ENCODE data around the gene KIF21A.

The KIF21A gene

DNA sequence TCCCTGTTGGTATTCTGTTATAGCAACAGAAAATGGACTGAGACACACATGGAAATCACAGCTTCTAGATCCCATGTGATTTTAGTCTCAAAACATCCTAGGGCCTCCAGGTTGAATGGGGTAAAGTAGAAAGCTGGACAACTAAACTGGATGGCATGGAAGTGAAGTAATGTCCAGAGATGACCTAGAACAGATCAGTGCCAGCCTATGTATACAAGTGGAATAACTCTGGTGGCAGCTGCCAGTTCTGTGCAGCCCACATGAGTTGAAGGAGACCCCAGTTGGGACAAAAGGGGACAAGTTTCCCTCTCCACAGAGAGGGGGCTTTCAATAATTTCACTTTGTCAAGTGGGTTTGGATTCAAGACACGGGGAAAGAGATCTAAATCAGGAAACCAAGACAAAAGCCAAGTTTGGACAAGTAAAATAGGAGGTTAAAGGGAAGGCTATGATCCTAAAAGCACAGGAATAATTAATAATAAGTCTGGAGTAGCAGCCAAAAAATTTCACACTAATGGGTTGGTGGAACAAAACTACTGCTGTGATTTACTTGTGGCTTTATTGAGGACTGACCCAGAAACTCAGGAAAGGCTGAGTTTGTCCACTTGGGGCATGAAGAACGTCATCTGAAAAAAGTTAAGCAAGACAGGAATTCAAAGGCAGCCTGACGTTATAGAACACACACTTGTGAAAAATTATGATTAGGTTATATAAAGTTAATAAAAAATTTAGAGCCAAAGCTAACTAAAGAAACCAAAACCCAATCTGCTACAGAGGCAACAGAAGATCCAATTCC, 11.7 kb downstream of the KIF21A start:
- DNase-seq (ENCODE audit: low spot score): no peak

GRCh38 chr12:39429809-39430208, 13.1 kb downstream of the KIF21A start:
- no peak for DNase-seq (ENCODE audit: low spot score)

DNA sequence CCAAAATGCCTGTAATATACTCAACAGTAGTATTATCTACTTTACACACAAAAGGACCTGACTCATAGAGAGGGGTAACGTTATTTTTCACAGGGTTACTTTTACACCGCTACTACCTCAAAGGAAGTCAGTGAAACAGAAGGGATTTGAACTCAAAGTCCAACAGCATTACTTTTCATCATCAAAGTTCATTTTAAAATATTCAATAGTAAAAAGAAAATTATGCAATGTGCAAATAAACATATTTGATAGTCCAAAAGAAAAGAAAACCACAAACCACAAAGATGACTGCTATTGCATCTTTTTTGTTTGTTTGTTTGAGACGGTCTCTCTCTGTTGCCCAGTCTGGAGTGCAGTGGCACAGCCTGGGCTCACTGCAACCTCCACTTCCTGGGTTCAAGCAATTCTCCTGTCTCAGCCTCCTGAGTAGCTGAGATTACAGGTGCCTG, 15.5 kb downstream of the KIF21A start:
- DNase-seq (ENCODE audit: low spot score): no peak

DNA sequence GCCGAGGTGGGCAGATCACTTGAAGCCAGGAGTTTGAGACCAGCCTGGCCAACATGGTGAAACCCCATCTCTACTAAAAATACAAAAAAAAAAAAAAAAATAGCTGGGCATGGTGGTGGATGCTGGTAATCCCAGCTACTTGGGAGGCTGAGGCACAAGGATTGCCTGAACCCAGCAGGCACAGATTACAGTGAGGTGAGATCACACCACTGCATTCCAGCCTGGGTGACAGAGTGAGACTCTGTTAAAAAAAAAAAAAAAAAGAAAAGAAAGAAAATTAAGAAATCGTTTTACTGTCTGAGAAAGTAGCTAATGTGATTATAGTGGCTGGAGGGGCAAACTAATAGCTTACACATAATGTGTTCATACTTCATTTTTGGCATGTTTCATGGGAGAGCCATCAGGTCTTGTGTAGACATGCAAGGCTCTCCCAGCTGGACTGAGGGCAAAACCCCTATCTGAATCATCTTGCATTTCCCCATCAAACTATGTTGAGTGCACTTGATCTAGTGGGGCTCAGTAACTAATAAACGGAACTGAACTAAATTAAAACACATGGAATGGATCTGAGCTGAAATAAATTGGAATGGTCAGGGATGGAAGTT, 16.2 kb downstream of the KIF21A start:
- DNase-seq (ENCODE audit: low spot score): no peak

DNA sequence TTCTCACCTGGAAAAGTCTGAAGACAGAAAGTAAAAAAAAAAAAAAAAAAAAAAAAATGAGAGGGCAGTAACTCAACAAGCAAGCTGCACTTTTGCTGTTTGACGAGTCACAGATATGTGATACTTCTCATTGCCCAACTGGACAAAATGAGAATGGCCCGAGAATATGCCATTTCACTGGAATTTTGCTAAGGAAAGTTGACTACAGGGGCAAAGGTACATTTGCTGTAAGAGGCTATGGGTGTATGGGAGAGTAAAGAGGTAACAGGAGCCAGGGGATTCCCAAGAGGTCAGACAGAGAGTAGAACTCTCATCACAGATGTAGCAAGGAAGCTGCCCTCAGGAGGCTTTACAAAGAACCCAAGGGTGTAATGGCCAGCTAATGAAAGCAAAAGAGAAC, 22.9 kb downstream of the KIF21A start:
- DNase-seq (ENCODE audit: low spot score): no peak

DNA sequence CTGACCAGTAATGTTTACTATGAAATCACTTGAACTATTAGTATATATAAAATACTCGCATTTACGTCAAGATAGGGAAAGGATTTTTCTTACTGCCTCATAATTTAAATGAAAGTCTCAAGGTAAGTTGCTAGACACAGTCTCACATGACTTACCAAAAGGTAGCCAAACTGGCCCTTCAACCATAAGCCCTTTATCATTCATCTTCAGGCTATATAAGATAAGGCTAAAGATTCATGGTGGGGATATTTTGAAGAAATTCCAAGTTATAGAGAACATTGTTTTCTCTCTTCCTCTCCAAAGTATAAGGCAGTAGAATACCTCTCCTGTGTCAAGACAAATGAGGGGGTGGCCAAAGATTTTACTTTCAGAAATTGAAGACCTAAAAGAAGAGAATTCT, 23.4 kb downstream of the KIF21A start:
- DNase-seq (ENCODE audit: low spot score): no peak

- no peak for DNase-seq (ENCODE audit: low spot score)
Observed at GRCh38 chr12:39417916-39418315, 25.0 kb downstream of the KIF21A start.

DNA sequence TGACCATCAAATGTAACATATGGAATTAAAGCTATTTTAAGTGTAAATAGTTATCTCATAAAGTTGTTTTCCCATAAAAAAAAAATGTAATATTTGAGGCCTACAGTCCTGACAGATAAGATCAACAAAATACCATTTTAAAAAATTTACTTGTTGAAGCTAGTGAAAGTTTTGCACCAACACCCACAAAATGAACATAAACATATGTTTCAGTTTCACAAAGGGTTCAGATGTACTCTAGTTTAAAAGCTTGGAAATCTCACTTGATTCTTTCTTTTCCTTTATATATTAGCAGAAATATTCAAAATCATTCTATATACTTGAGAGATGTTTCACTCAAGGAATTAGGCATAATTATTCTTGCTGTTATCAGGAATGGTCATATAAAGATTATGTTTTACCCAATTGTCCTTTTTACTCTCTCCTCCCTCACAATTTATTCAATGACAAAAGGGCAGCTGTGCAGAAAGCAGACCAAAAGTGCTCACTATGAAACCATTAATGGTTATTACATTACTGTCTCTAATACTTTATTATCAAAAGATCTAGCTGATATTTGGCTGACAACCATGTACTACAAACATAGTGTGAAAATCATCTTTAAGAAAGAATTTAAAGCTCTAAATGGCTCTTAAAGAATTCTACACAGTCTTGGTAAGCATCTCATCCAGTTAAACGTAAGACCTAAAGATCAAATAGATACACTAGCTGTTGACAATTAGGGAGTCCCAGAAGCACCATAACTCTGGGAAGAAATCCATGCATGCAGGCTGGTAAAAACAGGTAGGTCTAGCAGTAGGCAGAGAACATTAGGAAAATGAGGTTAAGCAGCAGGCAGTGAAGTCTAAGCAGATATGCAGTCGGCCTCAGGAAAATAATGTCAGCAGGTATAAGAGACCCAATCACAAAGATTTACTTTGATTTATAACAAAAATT, 28.8 kb downstream of the KIF21A start:
- no peak for DNase-seq (ENCODE audit: low spot score)

DNA sequence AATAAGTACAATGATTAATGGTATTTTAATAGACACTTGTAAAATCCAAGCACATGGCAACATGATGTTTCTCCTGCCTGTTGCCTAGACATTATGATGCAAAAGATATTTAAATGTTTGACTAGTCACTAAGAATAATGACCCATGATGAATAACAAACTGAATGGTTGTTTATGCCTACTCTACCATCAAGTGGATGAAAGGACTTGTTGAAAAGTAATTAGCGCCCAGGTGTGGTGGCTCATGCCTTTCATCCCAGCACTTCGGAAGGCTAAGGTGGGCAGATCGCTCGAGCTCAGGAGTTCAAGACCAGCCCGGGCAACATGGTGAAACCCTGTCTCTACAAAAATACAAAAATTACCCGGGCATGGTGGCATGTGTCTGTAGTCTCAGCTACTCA, 30.7 kb downstream of the KIF21A start:
- no peak for DNase-seq (ENCODE audit: low spot score)

DNA sequence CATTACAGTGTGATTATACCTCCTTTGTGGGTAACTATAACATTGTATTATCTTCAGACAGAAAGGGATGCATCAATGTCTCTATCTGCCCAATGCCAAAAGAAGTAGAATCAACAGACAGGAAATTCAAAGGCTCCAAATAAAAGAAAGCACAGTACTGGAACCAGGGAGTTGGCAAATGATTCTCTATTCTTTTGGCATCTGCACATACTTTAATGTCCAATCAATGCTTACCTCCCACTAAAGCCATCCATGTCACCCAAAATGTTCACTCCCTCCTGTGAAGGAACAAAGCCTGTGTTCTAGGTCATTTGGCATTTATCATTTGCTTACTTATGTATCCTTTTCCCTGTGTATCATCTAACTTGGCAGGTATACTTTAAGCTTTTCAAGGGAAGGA, 36.7 kb downstream of the KIF21A start:
- DNase-seq (ENCODE audit: low spot score): no peak

DNA sequence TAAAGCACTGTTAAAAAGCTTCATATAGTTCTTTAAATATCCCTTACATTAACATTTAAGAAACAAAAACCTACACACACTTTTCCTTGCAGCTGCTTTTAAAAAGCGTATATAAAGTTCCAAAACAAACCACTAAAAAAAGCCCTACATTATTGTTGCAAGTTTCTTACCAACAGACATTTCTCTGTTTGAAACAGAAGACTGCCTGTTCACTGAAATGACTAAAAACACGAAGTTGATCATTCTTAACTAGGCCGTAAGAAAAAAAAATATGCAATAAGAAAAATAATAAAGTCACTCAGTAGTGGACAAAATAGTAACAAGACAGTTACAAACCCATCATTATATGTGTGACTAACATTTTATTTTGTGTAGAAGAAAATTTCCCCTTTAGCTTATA, 37.3 kb downstream of the KIF21A start:
- peak; percentile 24 for DNase-seq (ENCODE audit: low spot score)

- no peak for DNase-seq (ENCODE audit: low spot score)
Observed at GRCh38 chr12:39404000-39404399, 38.9 kb downstream of the KIF21A start.

DNA sequence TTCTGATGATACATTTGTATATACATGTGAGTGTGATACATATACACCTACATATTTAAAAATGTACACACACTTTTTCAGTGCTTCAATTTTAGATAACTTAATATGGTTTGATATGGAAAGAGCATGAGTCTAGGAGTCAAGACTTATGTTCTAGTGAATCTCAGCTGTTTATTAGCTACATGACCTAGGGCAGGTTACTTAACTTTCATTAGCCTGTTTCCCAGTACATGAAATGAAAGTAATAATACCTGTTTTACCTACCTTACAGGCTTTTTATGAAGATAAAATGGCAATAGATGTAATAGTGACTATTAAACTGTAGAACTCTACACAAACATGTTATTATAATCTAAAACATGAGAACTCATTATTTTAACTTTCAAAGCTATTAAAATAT, 39.5 kb downstream of the KIF21A start:
- DNase-seq (ENCODE audit: low spot score): no peak

GRCh38 chr12:39402922-39403321, 40.0 kb downstream of the KIF21A start:
- DNase-seq (ENCODE audit: low spot score): no peak

- DNase-seq (ENCODE audit: low spot score): no peak
Observed at GRCh38 chr12:39401459-39401858, 41.5 kb downstream of the KIF21A start.

- DNase-seq (ENCODE audit: low spot score): no peak
Observed at GRCh38 chr12:39395866-39396265, 47.1 kb downstream of the KIF21A start.

DNA sequence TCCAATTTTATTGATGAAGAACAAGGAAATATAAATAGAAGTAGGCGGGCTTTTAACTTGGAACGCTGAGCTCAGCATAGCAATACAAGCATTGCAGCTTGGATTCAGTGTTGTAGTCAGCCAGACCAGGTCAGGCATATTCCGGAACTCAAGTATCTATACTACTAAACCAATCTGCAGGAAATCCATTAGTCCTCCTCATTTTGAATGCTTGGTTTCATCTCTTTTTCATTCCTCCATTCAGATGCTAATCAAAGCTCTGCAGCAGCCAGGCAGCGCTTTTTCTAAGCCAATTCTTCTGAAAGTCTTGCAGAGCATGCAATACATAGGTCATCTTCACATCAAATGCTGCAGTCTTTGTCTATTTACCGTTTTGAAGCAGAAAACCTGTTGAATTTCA, 49.0 kb downstream of the KIF21A start:
- DNase-seq (ENCODE audit: low spot score): no peak

GRCh38 chr12:39393179-39393578, 49.7 kb downstream of the KIF21A start:
- no peak for DNase-seq (ENCODE audit: low spot score)

DNA sequence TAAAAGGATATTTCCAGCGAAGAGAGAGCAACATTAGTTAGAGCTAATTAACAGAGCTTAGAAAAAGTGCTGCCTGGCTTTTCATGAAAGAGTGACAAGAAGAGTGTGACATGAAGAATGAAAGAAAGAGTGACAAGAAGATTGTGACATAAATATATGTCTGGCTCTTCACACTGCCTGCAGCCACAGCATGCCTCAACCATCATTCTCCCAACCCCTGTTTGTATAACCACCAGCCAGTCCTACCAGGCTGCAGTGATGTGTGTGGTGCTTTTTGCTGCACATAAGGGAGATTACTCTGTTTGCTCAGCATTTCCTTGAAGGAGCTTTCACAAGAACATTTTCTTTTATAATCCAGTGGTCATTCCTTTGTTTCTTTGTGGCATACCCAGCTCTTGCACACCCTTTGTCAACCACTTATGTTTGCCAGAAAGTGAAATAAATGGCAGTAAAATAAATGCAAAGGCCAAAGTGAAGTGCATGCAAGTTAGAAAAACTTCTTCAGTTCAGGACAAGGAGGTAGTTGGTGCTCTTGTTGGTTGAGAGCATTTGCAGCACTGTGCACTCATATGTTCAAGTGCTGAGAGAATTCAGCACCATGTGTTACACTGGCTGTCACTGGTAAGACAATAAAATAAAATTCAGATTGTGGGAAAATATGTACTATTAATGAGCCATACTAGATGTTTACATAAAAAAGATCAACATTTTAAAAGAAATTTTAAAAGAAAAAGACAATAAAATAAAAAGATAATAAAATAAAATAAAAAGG, 50.6 kb downstream of the KIF21A start:
- no peak for DNase-seq (ENCODE audit: low spot score)

DNA sequence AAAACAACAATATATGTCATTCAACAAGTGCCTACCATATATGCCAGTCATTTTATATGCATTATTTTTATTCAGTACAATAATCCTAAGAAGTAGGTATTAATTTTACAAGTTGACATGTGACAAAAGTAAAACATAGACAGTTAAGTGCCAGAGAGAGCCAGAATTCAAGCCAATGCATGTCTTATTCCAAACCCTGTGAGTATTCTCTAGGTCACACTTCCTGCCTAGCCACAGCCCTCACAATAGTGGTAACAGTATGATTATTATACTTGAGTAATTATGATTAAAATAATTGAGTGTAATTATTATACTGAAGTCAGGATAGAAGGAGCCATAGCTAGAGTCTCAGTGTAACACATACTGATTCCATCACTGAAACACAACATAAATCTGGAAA, 52.2 kb downstream of the KIF21A start:
- no peak for DNase-seq (ENCODE audit: low spot score)

GRCh38 chr12:39389399-39390150, 53.3 kb downstream of the KIF21A start:
- no peak for DNase-seq (ENCODE audit: low spot score)
